Activated CD4-positive, alpha-beta memory T cell treated with anti-CD3 and anti-CD28 coated beads for 36 hours (primary cell): Measurements from ENCODE around the gene ARHGAP15. TPM values are rescaled to one million over a fixed set of nuclear protein-coding genes. Genes with fewer than 3 reads are reported as not detected.

Experiments used
- CTCF ChIA-PET: fragments of 350-600 bp; sonication (Branson Sonifier 250); formaldehyde crosslinking; loops from one replicate; lab custom pipeline; 2021; ENCODE audit warnings: antibody characterized with exemption, inconsistent platforms; lab: Charles Lee
- POLR2A ChIA-PET: fragments of 350-600 bp; sonication (Branson Sonifier 250); formaldehyde crosslinking; loops from one replicate; lab custom pipeline; 2021; ENCODE audit warnings: antibody characterized with exemption; lab: Charles Lee
- DNase-seq: peaks from one replicate; pipeline ENCODE4 v3.0.0-alpha.2; 2020
- H3K27ac Mint-ChIP-seq: one replicate; pipeline ENCODE4 v1.8.0; 2021; ENCODE audit warnings: mixed read lengths
- H3K27me3 Mint-ChIP-seq: one replicate; pipeline ENCODE4 v1.8.0; 2021; ENCODE audit warnings: mixed read lengths
- H3K36me3 Mint-ChIP-seq: one replicate; pipeline ENCODE4 v1.8.0; 2021; ENCODE audit warnings: mixed read lengths
- H3K4me1 Mint-ChIP-seq: one replicate; pipeline ENCODE4 v1.8.0; 2021; ENCODE audit warnings: low read depth, mixed read lengths
- H3K4me3 Mint-ChIP-seq: one replicate; pipeline ENCODE4 v1.8.0; 2021; ENCODE audit warnings: mild to moderate bottlenecking, mixed read lengths
- H3K9me3 Mint-ChIP-seq: one replicate; pipeline ENCODE4 v1.8.0; 2021; ENCODE audit warnings: mixed read lengths
- intact Hi-C: fragments of 100-400 bp; cut with micrococcal nuclease; formaldehyde crosslinking; loops from one replicate; pipeline ENCODE4 v1.15.1; 2023
- total RNA-seq, 2 experiments: library from RNA; stranded (reverse); gene quantifications; one replicate each; pipeline ENCODE4 v1.2.3, GENCODE V29; 2021

Gene ARHGAP15
- total RNA-seq, 2 experiments from 2014 or later: 70.2 to 71.2 TPM

DNA sequence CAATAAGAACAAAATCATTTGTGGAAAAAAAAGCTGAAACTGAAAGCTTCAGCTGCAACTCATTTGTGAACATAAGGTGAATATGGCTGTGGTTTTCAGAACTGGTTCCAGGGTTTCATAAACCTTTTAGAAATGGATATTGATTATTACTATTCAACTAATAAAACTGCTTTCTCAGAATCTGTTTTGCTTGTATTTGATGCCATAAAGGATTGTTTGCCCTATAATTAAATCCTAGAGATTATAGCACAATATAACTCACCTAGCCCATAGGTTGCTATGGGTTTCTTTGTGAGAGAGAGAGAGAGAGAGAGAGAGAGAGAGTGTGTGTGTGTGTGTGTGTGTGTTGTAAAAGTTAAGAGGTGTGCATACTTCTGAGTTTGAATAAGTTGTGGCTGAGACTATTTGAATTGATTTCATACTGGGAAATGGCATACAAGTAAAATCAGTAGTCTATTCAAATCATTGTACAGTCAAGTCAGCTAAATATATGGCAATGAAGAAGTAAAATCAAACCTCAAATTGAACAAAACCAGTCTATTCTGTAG lies 339.2 kb downstream of the ARHGAP15 start:
- intact Hi-C loops: loop anchor here (1.0 to 5.0 kb wide), 6 partner anchors 15 to 236 kb away; no protein-coding TSS in a partner anchor
- H3K27me3 Mint-ChIP-seq: no peaks in the 10 kb centered on the region
- ChIA-PET POLR2A (interaction anchor here (1.3 to 1.7 kb wide), 2 partner anchors 10 to 15 kb away, joined by 6 read pairs; no protein-coding TSS in a partner anchor), CTCF (interaction anchor here (1.5 kb wide), 1 partner anchor 17 kb away, joined by 3 read pairs; no protein-coding TSS in a partner anchor)
- H3K4me1 Mint-ChIP-seq: peaks cover 45% of the 10 kb centered on the region
- peak overlapping the region; percentile 65 for H3K27ac Mint-ChIP-seq
- H3K36me3 Mint-ChIP-seq: peaks cover 12% of the 10 kb centered on the region
- no peak overlapping the region for H3K4me3 Mint-ChIP-seq
- DNase-seq: no peak
- H3K9me3 Mint-ChIP-seq: no peaks in the 10 kb centered on the region

DNA sequence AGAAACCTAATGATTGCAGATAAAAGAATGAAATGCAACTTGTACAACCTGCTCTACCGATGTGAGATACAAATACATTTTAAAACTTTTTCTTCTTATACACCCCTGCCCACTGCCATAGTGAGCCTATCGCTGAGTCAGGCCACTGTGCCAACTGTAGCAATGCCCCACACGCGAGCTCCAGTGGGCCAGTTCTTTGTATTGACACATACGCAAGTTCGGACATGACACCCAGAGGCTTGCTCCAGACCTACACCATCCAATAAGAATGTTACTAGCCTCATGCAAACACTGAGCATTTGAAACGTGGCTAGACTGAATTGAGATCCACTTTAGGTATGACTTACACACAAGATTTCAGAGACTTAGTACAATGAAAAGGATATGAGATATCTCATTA lies 340.1 kb downstream of the ARHGAP15 start:
- H3K9me3 Mint-ChIP-seq: no peaks in the 10 kb centered on the region
- peaks cover 15% of the 10 kb centered on the region for H3K36me3 Mint-ChIP-seq
- DNase-seq: no peak
- CTCF ChIA-PET: no interaction called here
- H3K27ac Mint-ChIP-seq: no peak overlapping the region
- H3K4me3 Mint-ChIP-seq: no peak overlapping the region
- intact Hi-C loops: loop anchor here (2.0 to 5.0 kb wide), 4 partner anchors 47 to 207 kb away; no protein-coding TSS in a partner anchor
- no peaks in the 10 kb centered on the region for H3K27me3 Mint-ChIP-seq
- POLR2A ChIA-PET: interaction anchor here (1.7 kb wide), 1 partner anchor 16 kb away, joined by 6 read pairs; no protein-coding TSS in a partner anchor
- H3K4me1 Mint-ChIP-seq: peaks cover 44% of the 10 kb centered on the region

DNA sequence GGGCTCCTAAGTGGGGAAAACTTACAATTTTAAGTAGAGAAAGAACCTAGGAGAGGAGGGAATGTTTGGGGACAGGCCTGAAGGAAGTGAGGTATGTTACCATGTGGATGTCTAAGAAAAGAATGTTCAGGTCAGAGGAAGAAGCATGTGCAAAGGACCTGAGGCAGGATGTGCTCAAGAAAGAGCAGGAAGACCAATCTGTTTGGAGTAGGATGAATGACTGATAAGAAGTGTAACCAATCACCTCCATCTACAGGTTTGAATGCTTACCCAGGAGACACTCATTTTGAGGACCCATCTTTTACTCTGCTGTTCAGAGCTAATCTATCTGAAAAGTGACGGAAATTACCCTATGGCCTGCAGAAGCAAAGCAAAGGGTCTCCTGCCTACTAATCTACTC lies 342.3 kb downstream of the ARHGAP15 start:
- DNase-seq: no peak
- Mint-ChIP-seq H3K27me3 (no peaks in the 10 kb centered on the region), H3K4me3 (no peak overlapping the region), H3K4me1 (peaks cover 54% of the 10 kb centered on the region), H3K27ac (no peak overlapping the region), H3K36me3 (peaks cover 15% of the 10 kb centered on the region), H3K9me3 (no peaks in the 10 kb centered on the region)
- ChIA-PET POLR2A (no interaction called here), CTCF (interaction anchor here (1.5 kb wide), 1 partner anchor 40 kb away, joined by 3 read pairs; no protein-coding TSS in a partner anchor)
- intact Hi-C loops: no loop called here

DNA sequence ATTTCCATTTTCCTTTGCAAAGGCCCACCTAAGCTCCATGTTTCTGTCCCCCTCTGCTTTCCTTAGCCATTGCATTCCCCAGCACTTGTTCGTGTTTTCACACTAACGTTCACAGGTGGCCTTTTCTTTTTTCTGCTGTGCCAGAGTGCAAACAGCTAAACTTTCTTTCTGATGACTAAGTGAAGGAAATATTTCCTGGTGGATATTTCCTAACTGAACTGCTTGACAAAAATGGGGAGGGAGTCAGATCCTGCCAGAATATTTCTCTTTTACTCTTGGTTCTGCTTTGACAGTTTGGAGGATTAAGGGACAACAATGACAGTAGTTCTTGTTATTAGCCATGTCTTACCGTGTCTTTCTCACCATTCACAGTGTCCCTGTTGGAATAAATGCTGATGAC lies 344.0 kb downstream of the ARHGAP15 start:
- H3K27ac Mint-ChIP-seq: no peak overlapping the region
- H3K4me1 Mint-ChIP-seq: peaks cover 56% of the 10 kb centered on the region
- intact Hi-C loops: no loop called here

DNA sequence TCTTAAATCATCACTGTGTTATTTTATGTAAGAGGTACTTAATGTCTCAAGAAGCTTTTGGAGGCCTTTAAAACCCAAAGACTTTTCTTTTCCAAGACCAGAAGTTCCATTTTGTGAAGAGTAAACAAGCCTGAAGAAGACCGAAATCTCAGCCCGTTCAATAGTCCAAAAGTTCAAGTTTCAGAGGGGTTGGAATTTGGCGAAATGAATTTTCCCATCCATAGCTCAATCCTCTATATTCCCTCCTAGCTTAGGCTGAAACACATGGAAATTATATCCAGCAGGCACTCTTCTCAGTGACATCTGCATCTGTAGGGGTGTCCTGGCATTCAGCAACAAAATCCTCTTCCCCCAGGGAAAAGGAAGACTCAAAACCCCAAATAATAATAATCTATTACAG lies 344.6 kb downstream of the ARHGAP15 start:
- no peaks in the 10 kb centered on the region for H3K9me3 Mint-ChIP-seq
- intact Hi-C loops: no loop called here
- H3K27ac Mint-ChIP-seq: no peak overlapping the region
- ChIA-PET CTCF (no interaction called here), POLR2A (no interaction called here)
- no peak overlapping the region for H3K4me3 Mint-ChIP-seq
- no peaks in the 10 kb centered on the region for H3K27me3 Mint-ChIP-seq
- H3K4me1 Mint-ChIP-seq: peaks cover 53% of the 10 kb centered on the region
- DNase-seq: no peak
- peaks cover 15% of the 10 kb centered on the region for H3K36me3 Mint-ChIP-seq

More for the DNA sequence above, 344.0 kb downstream of the ARHGAP15 start:
- POLR2A ChIA-PET: no interaction called here
- Mint-ChIP-seq H3K36me3 (peaks cover 15% of the 10 kb centered on the region), H3K27me3 (no peaks in the 10 kb centered on the region), H3K9me3 (no peaks in the 10 kb centered on the region), H3K4me3 (no peak overlapping the region)
- DNase-seq: no peak
- CTCF ChIA-PET: no interaction called here

DNA sequence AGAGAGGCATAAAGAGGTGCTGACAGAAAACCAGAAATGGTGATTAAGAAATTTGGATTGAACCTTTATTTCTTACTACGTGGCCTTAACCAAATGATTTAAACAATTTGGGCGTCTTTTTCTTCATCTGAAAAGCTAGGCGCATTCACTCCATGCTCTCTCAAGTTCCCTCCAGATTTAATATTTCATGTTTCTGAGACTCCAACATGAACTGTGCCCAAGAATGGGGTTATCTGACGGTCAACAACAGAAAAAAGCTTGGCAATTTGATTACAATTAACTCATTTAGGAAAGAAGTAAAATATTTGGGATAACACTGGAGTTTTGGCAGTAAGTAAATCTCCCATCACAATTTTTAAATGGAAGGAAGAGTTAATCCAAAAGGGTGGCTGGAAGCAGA lies 345.4 kb downstream of the ARHGAP15 start:
- H3K4me1 Mint-ChIP-seq: peaks cover 52% of the 10 kb centered on the region
- H3K36me3 Mint-ChIP-seq: peaks cover 15% of the 10 kb centered on the region
- no peaks in the 10 kb centered on the region for H3K9me3 Mint-ChIP-seq
- H3K4me3 Mint-ChIP-seq: no peak overlapping the region
- no peaks in the 10 kb centered on the region for H3K27me3 Mint-ChIP-seq
- intact Hi-C loops: no loop called here
- CTCF ChIA-PET: no interaction called here
- POLR2A ChIA-PET: no interaction called here
- H3K27ac Mint-ChIP-seq: no peak overlapping the region
- DNase-seq: no peak

DNA sequence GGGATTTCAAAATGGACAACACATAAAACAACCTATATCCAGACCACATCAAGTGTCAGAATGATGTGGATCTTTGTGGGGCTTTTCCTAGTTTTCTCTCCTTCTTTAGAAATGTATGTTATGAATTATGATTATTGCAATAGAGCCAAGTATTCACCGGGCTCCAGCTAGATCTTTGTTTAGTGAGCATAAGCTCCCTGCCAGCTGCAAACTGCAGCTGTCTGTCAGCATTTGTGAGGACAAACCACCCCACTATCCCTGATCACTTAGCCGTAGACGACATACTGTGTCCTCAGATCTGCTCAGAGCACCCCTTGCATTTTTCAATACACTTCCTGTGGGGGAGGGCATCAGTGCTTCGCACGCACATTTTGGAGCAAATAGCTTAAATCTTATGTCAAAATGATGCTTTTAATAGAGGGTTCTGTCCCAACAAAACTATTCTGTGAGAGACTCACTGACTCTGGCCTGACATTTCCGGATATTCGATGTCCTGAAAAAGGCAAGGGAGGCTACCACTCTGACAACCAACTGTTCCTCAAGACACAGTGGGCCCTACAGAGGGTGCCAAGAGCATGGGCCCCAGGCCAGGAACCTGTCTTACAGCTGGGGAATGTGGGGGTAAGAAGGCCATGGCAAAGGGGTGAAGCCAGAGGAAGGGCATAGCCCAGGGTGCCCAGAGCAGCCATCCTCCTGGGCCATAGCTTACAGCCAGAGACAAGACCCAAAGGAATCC lies 346.0 kb downstream of the ARHGAP15 start:
- POLR2A ChIA-PET: no interaction called here
- H3K27ac Mint-ChIP-seq: no peak overlapping the region
- H3K36me3 Mint-ChIP-seq: peaks cover 15% of the 10 kb centered on the region
- CTCF ChIA-PET: no interaction called here
- H3K9me3 Mint-ChIP-seq: no peaks in the 10 kb centered on the region
- H3K27me3 Mint-ChIP-seq: no peaks in the 10 kb centered on the region
- DNase-seq: no peak
- H3K4me1 Mint-ChIP-seq: peaks cover 53% of the 10 kb centered on the region
- intact Hi-C loops: no loop called here
- no peak overlapping the region for H3K4me3 Mint-ChIP-seq

DNA sequence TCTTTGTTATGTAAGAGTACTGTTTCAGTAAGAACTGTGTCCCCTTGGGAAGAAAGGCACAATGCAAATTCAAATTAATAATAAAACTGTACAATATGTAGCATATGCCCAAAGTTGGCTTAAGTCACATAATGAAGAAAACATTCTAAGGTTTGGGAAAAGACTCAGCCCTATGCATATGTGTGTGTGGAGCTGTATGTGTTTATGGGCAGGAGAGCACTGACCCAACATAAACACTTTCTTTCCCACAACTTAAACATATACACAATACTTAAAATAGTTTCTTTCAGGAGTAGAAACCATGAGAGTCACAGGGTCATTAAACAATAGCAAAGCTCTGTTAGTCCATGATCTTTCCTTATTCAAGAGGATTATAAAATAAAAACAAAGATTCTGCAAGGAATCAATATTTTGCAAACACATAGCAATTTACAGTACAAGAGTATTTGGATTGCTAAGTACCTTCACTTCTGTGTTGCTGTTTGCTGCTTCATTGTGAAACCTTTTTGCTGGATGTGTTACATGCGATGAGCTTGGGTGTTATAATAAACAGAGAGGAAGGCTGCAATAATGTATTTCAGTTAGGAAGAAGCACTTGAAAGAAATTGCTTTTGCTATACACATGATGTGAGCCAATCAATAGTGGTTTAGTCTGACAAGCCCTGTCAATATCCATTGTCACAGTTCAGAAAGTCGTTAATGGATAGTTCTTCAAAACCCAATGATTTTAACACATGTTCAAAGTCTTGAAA lies 347.3 kb downstream of the ARHGAP15 start:
- no peaks in the 10 kb centered on the region for H3K27me3 Mint-ChIP-seq
- no peak for DNase-seq
- intact Hi-C loops: no loop called here
- POLR2A ChIA-PET: no interaction called here
- peaks cover 58% of the 10 kb centered on the region for H3K4me1 Mint-ChIP-seq
- CTCF ChIA-PET: no interaction called here
- no peak overlapping the region for H3K27ac Mint-ChIP-seq
- no peaks in the 10 kb centered on the region for H3K9me3 Mint-ChIP-seq
- H3K36me3 Mint-ChIP-seq: peaks cover 13% of the 10 kb centered on the region
- no peak overlapping the region for H3K4me3 Mint-ChIP-seq

DNA sequence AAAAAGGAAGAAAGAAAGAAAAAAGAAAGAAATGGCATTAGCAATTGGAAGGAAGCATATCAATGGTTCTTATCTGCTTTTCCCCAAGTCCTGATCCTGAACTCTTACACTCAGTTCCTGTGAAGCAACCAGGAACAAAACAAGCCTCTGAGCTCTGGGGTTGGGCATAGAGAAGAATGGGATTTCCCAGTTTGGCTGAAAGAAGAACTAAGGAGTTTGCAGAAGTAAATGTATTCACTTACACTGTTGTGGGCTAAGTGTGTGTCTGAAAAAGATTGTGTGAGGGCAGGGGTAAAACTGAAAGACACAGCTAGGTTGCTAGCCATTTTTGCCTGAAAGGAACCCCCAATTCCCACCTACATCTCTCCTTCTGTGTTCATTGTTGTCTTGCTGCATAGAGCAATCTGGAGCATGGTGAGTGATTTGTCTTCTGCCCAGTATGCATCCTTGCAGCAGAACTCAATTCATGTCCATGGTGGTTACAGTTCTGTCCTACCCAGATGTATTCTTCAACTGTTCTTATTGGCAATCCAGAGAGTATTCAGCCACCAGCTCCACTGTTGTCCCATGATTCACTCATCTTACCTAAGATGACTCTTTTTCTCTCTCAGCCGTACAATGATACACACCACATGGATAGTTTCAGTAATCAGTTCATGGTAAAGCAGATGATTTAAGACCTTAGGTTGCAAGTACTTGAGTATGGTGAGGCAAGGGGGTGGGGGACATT lies 348.7 kb downstream of the ARHGAP15 start:
- peaks cover 65% of the 10 kb centered on the region for H3K4me1 Mint-ChIP-seq
- peaks cover 9% of the 10 kb centered on the region for H3K36me3 Mint-ChIP-seq
- POLR2A ChIA-PET: interaction anchor here (0.7 to 1.2 kb wide), 3 partner anchors 9 to 227 kb away, joined by 3 to 6 read pairs (median 3); no protein-coding TSS in a partner anchor
- H3K4me3 Mint-ChIP-seq: no peak overlapping the region
- H3K27me3 Mint-ChIP-seq: no peaks in the 10 kb centered on the region
- intact Hi-C loops: no loop called here
- H3K9me3 Mint-ChIP-seq: no peaks in the 10 kb centered on the region
- CTCF ChIA-PET: no interaction called here
- peak; percentile 20 for DNase-seq
- peak overlapping the region; percentile 38 for H3K27ac Mint-ChIP-seq

DNA sequence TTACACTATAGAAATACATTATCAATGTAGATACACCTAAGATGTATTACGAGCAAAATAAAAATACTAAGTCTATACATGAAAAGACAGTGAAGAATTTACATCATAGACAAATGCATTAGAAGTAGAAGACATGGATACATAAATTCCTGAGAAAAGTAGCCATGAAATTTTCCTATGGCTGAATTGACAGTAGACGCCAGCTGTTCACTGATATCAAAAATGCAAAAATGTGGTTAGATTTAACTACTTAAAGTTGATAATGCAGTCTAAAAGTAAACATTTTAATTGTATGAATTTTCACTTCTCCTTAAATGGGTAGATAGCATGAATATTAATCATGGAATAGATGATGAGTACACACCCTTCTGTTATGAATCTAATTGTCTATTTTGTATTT lies 350.9 kb downstream of the ARHGAP15 start:
- no peak overlapping the region for H3K27ac Mint-ChIP-seq
- DNase-seq: no peak
- no peaks in the 10 kb centered on the region for H3K9me3 Mint-ChIP-seq
- ChIA-PET POLR2A (no interaction called here), CTCF (no interaction called here)
- no peak overlapping the region for H3K4me3 Mint-ChIP-seq
- peaks cover 5% of the 10 kb centered on the region for H3K36me3 Mint-ChIP-seq
- H3K27me3 Mint-ChIP-seq: no peaks in the 10 kb centered on the region
- intact Hi-C loops: no loop called here
- H3K4me1 Mint-ChIP-seq: peaks cover 58% of the 10 kb centered on the region

DNA sequence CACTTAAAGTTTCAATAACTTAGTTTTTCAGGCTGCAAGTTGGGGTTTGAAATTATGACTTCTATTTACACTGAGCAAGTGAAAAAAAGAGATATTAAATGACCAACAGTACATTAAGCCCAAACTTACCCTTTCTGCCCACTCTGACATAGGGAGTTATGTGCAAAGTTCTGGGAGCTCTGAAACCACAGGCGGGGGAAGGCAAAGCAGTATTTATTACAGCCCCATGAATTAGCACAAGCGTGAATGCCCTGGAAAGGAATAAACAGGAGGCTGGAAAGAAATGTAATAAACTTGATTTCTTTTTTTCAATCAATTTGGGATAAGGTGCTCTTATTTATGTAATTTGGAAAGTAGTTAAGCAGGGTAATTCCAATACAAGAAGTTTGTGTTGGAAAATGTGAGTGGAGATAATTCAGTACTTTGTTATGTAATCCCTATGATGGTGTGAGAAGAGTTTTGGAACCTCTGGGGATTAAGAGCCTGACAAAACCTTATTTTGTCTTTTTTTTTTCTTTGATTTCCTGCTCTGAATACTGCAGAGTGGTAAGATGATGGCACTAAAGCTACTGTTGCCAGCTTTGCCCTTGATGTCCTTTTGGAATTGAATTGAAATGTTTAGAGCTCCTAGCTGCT lies 351.5 kb downstream of the ARHGAP15 start:
- intact Hi-C loops: no loop called here
- no peaks in the 10 kb centered on the region for H3K9me3 Mint-ChIP-seq
- H3K4me1 Mint-ChIP-seq: peaks cover 55% of the 10 kb centered on the region
- no peak overlapping the region for H3K4me3 Mint-ChIP-seq
- peaks cover 5% of the 10 kb centered on the region for H3K36me3 Mint-ChIP-seq
- no peaks in the 10 kb centered on the region for H3K27me3 Mint-ChIP-seq
- ChIA-PET CTCF (no interaction called here), POLR2A (no interaction called here)
- DNase-seq: no peak
- H3K27ac Mint-ChIP-seq: no peak overlapping the region
